Cardiac muscle cell (in vitro differentiated cells and primary cell): ENCODE measurements around the gene CALML5. TPM values are rescaled to one million over a fixed set of nuclear protein-coding genes. Genes with fewer than 3 reads are reported as not detected.

Source experiments
- DNase-seq, 2 donors: peaks; one replicate each; pipeline versions ENCODE4 v3.0.0 to v3.0.0-alpha.2; 2010 to 2017; ENCODE audit warnings: low read depth in 1 of 2, low spot score in 1 of 2
- H3K27ac ChIP-seq: fragments of 200-600 bp; sonication (generic); 2 replicates; pipeline ENCODE4 v1.5.1; 2016
- H3K27me3 ChIP-seq: fragments of 200-600 bp; sonication (generic); 2 replicates; pipeline ENCODE4 v1.6.0; 2016; ENCODE audit warnings: control low read depth
- H3K36me3 ChIP-seq: fragments of 200-600 bp; sonication (generic); 2 replicates; pipeline ENCODE4 v1.5.1; 2016; ENCODE audit warnings: control low read depth
- H3K4me1 ChIP-seq: fragments of 200-600 bp; sonication (generic); 2 replicates; pipeline ENCODE4 v1.8.1; 2017; ENCODE audit warnings: low read depth, mild to moderate bottlenecking, mixed run types
- H3K4me3 ChIP-seq: fragments of 200-600 bp; sonication (generic); 2 replicates; pipeline ENCODE4 v1.5.1; 2016; ENCODE audit warnings: mild to moderate bottlenecking
- H3K9me3 ChIP-seq: fragments of 200-600 bp; sonication (generic); 2 replicates; pipeline ENCODE4 v1.5.1; 2017; ENCODE audit warnings: low read depth, mild to moderate bottlenecking, control low read depth
- CTCF ChIP-seq: IDR thresholded peaks from 2 replicates; pipeline ENCODE4 v1.5.1; 2012; ENCODE audit warnings: low read depth, mild to moderate bottlenecking, low read length
- polyA plus RNA-seq: library from polyadenylated mRNA; unstranded; fragments of >200 nt; fragmentation: Nextera tagmentation; extraction: Ambion mirVana; gene quantifications from 2 replicates; pipeline ENCODE4 v1.2.1, GENCODE V29; 2016
- total RNA-seq: library from RNA; depleted of rRNA; stranded (reverse); fragments of >200 nt; gene quantifications from 2 replicates; pipeline ENCODE4 v1.2.3, GENCODE V29; 2016

The CALML5 gene
- total and polyA plus RNA-seq, 2 experiments from 2014 or later, result not detected

- Histone ChIP-seq H3K27ac (no peak overlapping the region), H3K4me1 (no peaks in the 10 kb centered on the region), H3K36me3 (no peaks in the 10 kb centered on the region), H3K9me3 (no peaks in the 10 kb centered on the region), H3K4me3 (no peak overlapping the region), H3K27me3 (no peaks in the 10 kb centered on the region)
- TF ChIP-seq CTCF, result no peak
- DNase-seq, result no peak
These were observed 9.4 kb upstream of the CALML5 start for GRCh38 chr10:5508786-5509185.

DNA sequence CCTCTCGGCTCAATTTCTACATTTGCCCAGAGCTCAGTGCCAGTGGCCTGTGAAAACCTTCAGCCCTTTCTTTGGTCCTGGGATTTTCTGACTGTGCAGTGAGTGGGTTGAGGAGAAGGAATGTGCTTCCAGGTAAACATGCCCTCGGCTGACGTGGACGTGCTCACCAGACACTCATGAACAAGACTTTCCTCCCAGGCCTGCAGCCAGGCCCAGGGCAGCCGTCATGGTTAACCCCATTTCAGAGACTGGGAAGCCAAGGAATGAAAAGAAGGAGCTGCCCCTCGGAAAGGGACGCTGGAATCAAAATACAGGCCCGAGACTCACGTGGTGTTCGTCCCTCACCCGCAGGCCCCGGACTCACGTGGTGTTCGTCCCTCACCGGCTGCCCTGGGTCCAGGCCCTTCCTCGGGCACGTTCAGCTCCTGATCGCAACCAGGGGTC lies 8.8 kb upstream of the CALML5 start:
- Histone ChIP-seq H3K9me3 (no peaks in the 10 kb centered on the region), H3K27ac (no peak overlapping the region), H3K27me3 (no peaks in the 10 kb centered on the region), H3K4me3 (no peak overlapping the region), H3K36me3 (no peaks in the 10 kb centered on the region), H3K4me1 (no peaks in the 10 kb centered on the region)
- DNase-seq, result no peak
- TF ChIP-seq CTCF, result no peak

GRCh38 chr10:5507649-5508131 lies 8.3 kb upstream of the CALML5 start:
- Histone ChIP-seq H3K9me3 (no peaks in the 10 kb centered on the region), H3K4me1 (no peaks in the 10 kb centered on the region), H3K27ac (no peak overlapping the region), H3K4me3 (no peak overlapping the region), H3K27me3 (no peaks in the 10 kb centered on the region), H3K36me3 (no peaks in the 10 kb centered on the region)
- no peak for DNase-seq
- no peak for TF ChIP-seq CTCF

DNA sequence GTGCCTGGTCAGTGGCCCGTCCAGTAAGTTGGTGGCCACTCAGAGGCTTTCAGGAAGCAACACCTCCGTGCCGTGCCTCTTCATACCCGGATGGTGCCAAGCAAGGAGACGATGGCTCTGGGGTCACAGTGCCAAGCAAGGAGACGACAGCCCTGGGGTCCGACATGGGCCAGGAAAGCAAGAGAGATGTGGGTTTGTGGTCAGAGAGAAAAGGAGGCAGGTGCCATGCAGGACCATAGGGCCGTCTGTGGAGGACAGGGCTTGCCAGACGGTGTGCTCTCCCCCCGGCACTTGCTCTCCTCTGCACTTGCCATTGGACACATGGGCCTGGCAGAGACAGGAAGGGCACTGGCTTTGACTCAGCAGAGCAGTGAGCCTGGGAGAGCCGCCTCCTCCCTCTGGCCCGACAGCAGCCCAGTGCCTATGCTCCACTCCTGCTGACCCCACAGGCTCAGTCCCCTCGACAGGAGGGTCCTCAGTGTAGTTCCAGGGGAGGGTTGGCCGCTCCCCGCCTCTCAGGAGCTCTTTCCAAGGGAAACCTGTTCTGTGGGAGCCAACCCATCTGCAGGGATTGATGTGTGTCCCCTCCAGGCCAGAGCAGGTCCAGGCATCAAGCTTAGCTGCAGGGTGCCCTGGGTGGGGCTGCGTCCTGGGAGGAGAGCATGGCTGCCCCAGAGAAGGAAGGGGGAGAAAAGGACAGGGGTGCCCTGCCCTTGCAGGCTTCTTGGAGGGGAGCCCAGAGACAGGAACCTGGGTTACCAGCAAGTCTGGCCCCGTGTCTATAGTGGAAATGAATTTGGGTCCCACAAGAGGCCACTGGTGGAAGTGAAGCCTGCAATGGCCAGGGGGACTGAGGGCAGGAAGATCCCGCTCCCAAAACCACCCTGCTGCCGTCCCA lies 7.6 kb upstream of the CALML5 start:
- H3K9me3 ChIP-seq, result no peaks in the 10 kb centered on the region
- H3K4me1 ChIP-seq, result no peaks in the 10 kb centered on the region

GRCh38 chr10:5506246-5506645 lies 6.9 kb upstream of the CALML5 start:
- Histone ChIP-seq H3K27me3 (no peaks in the 10 kb centered on the region), H3K27ac (no peak overlapping the region), H3K36me3 (no peaks in the 10 kb centered on the region), H3K9me3 (no peaks in the 10 kb centered on the region), H3K4me1 (no peaks in the 10 kb centered on the region), H3K4me3 (no peak overlapping the region)
- DNase-seq, result no peak
- no peak for TF ChIP-seq CTCF

More for the DNA sequence above, 7.6 kb upstream of the CALML5 start:
- H3K27me3 ChIP-seq, result no peaks in the 10 kb centered on the region
- no peak overlapping the region for H3K27ac ChIP-seq
- no peak overlapping the region for H3K4me3 ChIP-seq
- no peaks in the 10 kb centered on the region for H3K36me3 ChIP-seq
- DNase-seq, result no peak
- no peak for TF ChIP-seq CTCF
